H1 (cell line): ENCODE measurements around the gene NANOGP8. TPM values are rescaled to one million over a fixed set of nuclear protein-coding genes. Genes with fewer than 3 reads are reported as not detected.
A peak's percentile ranks its signal among the peaks of the same experiment; 100 is the strongest.

Source experiments
- CTCF ChIA-PET: fragments of 300-600 bp; sonication (Branson Sonifier 250); formaldehyde crosslinking; loops from one replicate; lab custom pipeline; 2021; ENCODE audit not compliant: partially characterized antibody; lab: Charles Lee
- POLR2A ChIA-PET: fragments of 300-600 bp; sonication (Branson Sonifier 250); formaldehyde crosslinking; loops from one replicate; lab custom pipeline; 2021; ENCODE audit warnings: inconsistent platforms; ENCODE audit not compliant: partially characterized antibody; lab: Charles Lee
- DNase-seq, 2 experiments: peaks; one replicate each; pipeline versions ENCODE4 v3.0.0 to v3.0.0-alpha.2; 2010 to 2022; ENCODE audit warnings: low spot score in 2 of 2, low read depth in 1 of 2, mixed read lengths in 1 of 2
- FAIRE-seq: peaks from 2 replicates; lab custom pipeline; 2011; peaks lifted over from hg19 to GRCh38; lab: Jason Lieb, UNC
- H2AFZ ChIP-seq: 2 replicates; pipeline ENCODE4 v1.8.1; 2012; ENCODE audit warnings: low read length, inconsistent platforms
- H2AK5ac ChIP-seq: 2 replicates; pipeline ENCODE4 v1.6.1; 2013; ENCODE audit warnings: low read depth, low read length
- H2BK120ac ChIP-seq: replicated peaks from 2 replicates; pipeline ENCODE3; 2013; ENCODE audit warnings: low read depth, low read length, inconsistent platforms
- H2BK12ac ChIP-seq: 2 replicates; pipeline ENCODE4 v1.6.1; 2013; ENCODE audit warnings: low read depth, low read length
- H2BK15ac ChIP-seq: 2 replicates; pipeline ENCODE4 v1.6.1; 2013; ENCODE audit warnings: low read length
- H2BK20ac ChIP-seq: 2 replicates; pipeline ENCODE4 v1.6.1; 2013; ENCODE audit warnings: low read length
- H2BK5ac ChIP-seq: 2 replicates; pipeline ENCODE4 v1.6.1; 2013; ENCODE audit warnings: low read depth, low read length
- H3K14ac ChIP-seq: 2 replicates; pipeline ENCODE4 v1.6.1; 2013; ENCODE audit warnings: inconsistent platforms; ENCODE audit not compliant: insufficient read length
- H3K18ac ChIP-seq: 2 replicates; pipeline ENCODE4 v1.6.1; 2013; ENCODE audit warnings: low read length; ENCODE audit errors: extremely low read depth
- H3K23ac ChIP-seq: 2 replicates; pipeline ENCODE4 v1.6.1; 2013; ENCODE audit warnings: inconsistent platforms; ENCODE audit not compliant: insufficient read length
- H3K23me2 ChIP-seq: 2 replicates; pipeline ENCODE4 v1.6.1; 2013; ENCODE audit warnings: low read depth, low read length
- H3K27ac ChIP-seq: 2 replicates; pipeline ENCODE4 v1.6.1; 2011; ENCODE audit warnings: low read depth, low read length, inconsistent platforms
- H3K27me3 ChIP-seq, 4 experiments: replicated peaks in 1 of 4; 1 replicate in 1 of 4; 2 replicates in 3 of 4; pipeline versions ENCODE4 v1.6.1 to v1.8.1; 2011 to 2013; ENCODE audit warnings: low read length in 3 of 4, mild to moderate bottlenecking in 3 of 4, inconsistent platforms in 2 of 4, mixed read lengths in 2 of 4, moderate library complexity in 1 of 4; ENCODE audit not compliant: control insufficient read depth in 3 of 4, insufficient read depth in 3 of 4; ENCODE audit errors: extremely low read depth in 1 of 4
- H3K36me3 ChIP-seq, 4 experiments: 2 replicates each; pipeline versions ENCODE4 v1.6.1 to v1.8.1; 2011 to 2013; ENCODE audit warnings: mild to moderate bottlenecking in 4 of 4, low read length in 3 of 4, moderate library complexity in 2 of 4, control low read depth in 1 of 4, inconsistent platforms in 1 of 4; ENCODE audit not compliant: insufficient read depth in 4 of 4, control insufficient read depth in 2 of 4
- H3K4ac ChIP-seq: replicated peaks from 2 replicates; pipeline ENCODE3; 2013; ENCODE audit warnings: low read length, low read depth, mixed read lengths, inconsistent platforms; ENCODE audit not compliant: insufficient read length
- H3K4me1 ChIP-seq, 4 experiments: replicated peaks in 1 of 4; 1 replicate in 1 of 4; 2 replicates in 3 of 4; pipeline versions ENCODE4 v1.6.1 to v1.8.1; 2011 to 2013; ENCODE audit warnings: low read length in 3 of 4, inconsistent platforms in 2 of 4, mixed read lengths in 1 of 4; ENCODE audit not compliant: insufficient read depth in 4 of 4, control insufficient read depth in 3 of 4
- H3K4me2 ChIP-seq, 2 experiments: 2 replicates each; pipeline versions ENCODE4 v1.6.1 to v1.8.1; 2011 to 2013; ENCODE audit warnings: low read depth in 2 of 2, low read length in 2 of 2, control low read depth in 1 of 2, inconsistent platforms in 1 of 2, mild to moderate bottlenecking in 1 of 2; ENCODE audit not compliant: insufficient read depth in 1 of 2
- H3K4me3 ChIP-seq, 4 experiments: fragments of 200-600, 300-600 bp in 1 of 4; sonication (generic), shearing (Covaris generic), sonication (Bioruptor Twin) in 1 of 4; 2 replicates each; pipeline versions ENCODE4 v1.5.1 to v1.8.1; 2011 to 2016; ENCODE audit warnings: low read length in 4 of 4, low read depth in 3 of 4, control low read depth in 2 of 4, inconsistent platforms in 2 of 4, mild to moderate bottlenecking in 2 of 4, mixed read lengths in 1 of 4, moderate library complexity in 1 of 4; ENCODE audit not compliant: insufficient read depth in 2 of 4; ENCODE audit errors: extremely low read depth in 1 of 4
- H3K56ac ChIP-seq: replicated peaks from 2 replicates; pipeline ENCODE3; 2013; ENCODE audit warnings: low read depth, mild to moderate bottlenecking, mixed read lengths, low read length, inconsistent platforms; ENCODE audit not compliant: insufficient read length
- H3K79me1 ChIP-seq: 2 replicates; pipeline ENCODE4 v1.6.1; 2013; ENCODE audit warnings: low read depth, low read length, control low read depth
- H3K79me2 ChIP-seq, 2 experiments: 2 replicates each; pipeline versions ENCODE4 v1.6.1 to v1.8.1; 2012 to 2013; ENCODE audit warnings: low read length in 2 of 2, mild to moderate bottlenecking in 2 of 2, inconsistent platforms in 1 of 2; ENCODE audit not compliant: insufficient read depth in 2 of 2, control insufficient read depth in 1 of 2
- H3K9ac ChIP-seq, 4 experiments: replicated peaks in 1 of 4; 1 replicate in 1 of 4; 2 replicates in 3 of 4; pipeline versions ENCODE4 v1.6.1 to v1.8.1; 2011 to 2013; ENCODE audit warnings: low read depth in 3 of 4, low read length in 3 of 4, control low read depth in 2 of 4, mild to moderate bottlenecking in 2 of 4, moderate library complexity in 2 of 4, inconsistent platforms in 1 of 4; ENCODE audit errors: extremely low read depth in 1 of 4
- H3K9me3 ChIP-seq, 2 experiments: 2 replicates each; pipeline versions ENCODE4 v1.6.1 to v1.8.1; 2012 to 2013; ENCODE audit warnings: mild to moderate bottlenecking in 2 of 2, moderate library complexity in 2 of 2, control low read depth in 1 of 2, inconsistent platforms in 1 of 2, low read depth in 1 of 2, low read length in 1 of 2, mixed read lengths in 1 of 2; ENCODE audit not compliant: insufficient read depth in 2 of 2
- H4K20me1 ChIP-seq, 2 experiments: replicated peaks in 1 of 2; 2 replicates each; pipeline versions ENCODE3 to v1.8.1; 2011 to 2013; ENCODE audit warnings: inconsistent platforms in 2 of 2, low read length in 2 of 2, mild to moderate bottlenecking in 1 of 2; ENCODE audit not compliant: insufficient read depth in 2 of 2, control insufficient read depth in 1 of 2
- H4K5ac ChIP-seq: 2 replicates; pipeline ENCODE4 v1.6.1; 2013; ENCODE audit warnings: low read length, low read depth, mixed read lengths, inconsistent platforms; ENCODE audit not compliant: insufficient read length
- H4K8ac ChIP-seq: 2 replicates; pipeline ENCODE4 v1.8.0; 2013; ENCODE audit warnings: mild to moderate bottlenecking, moderate library complexity, low read length, inconsistent platforms; ENCODE audit not compliant: insufficient read depth; ENCODE audit errors: extremely low read depth
- H4K91ac ChIP-seq: replicated peaks from 2 replicates; pipeline ENCODE3; 2013; ENCODE audit warnings: low read length, mixed read lengths, inconsistent platforms; ENCODE audit not compliant: insufficient read length
- ATF3 ChIP-seq: IDR thresholded peaks from 2 replicates; pipeline ENCODE4 v1.6.1; 2011; ENCODE audit warnings: low read depth, mild to moderate bottlenecking, low read length; ENCODE audit not compliant: insufficient read depth
- CBX8 ChIP-seq: fragments of 300-800, 300-1000 bp; sonication (generic); IDR thresholded peaks from 2 replicates; pipeline ENCODE4 v1.7.1; 2016; ENCODE audit warnings: low read depth, low read length, borderline replicate concordance
- GTF2F1 ChIP-seq: IDR thresholded peaks from 2 replicates; pipeline ENCODE4 v1.6.1; 2012; ENCODE audit warnings: low read depth, low read length, improper control_type of control experiment, borderline replicate concordance
- HDAC2 ChIP-seq, 2 experiments: fragments of 300-600 bp in 1 of 2; sonication (generic) in 1 of 2; IDR thresholded peaks; 2 replicates each; pipeline ENCODE4 v1.6.1; 2011 to 2012; ENCODE audit warnings: low read depth in 2 of 2, low read length in 2 of 2, mild to moderate bottlenecking in 2 of 2, moderate library complexity in 2 of 2, borderline replicate concordance in 1 of 2, inconsistent platforms in 1 of 2
- HDAC6 ChIP-seq: IDR thresholded peaks from one replicate; pipeline ENCODE4 v1.7.1; 2012; ENCODE audit warnings: low read depth, mild to moderate bottlenecking, inconsistent platforms, low read length, moderate library complexity
- JUN ChIP-seq: IDR thresholded peaks from 2 replicates; pipeline ENCODE4 v1.6.1; 2011; ENCODE audit warnings: low read depth, mild to moderate bottlenecking, improper control_type of control experiment, low read length
- RBBP5 ChIP-seq: IDR thresholded peaks from 2 replicates; pipeline ENCODE4 v1.7.1; 2012; ENCODE audit warnings: low read depth, mild to moderate bottlenecking, inconsistent platforms, low read length, moderate library complexity, borderline replicate concordance
- SAP30 ChIP-seq: fragments of 300-600 bp; sonication (generic); IDR thresholded peaks from 2 replicates; pipeline ENCODE4 v1.7.1; 2012; ENCODE audit warnings: low read length, moderate library complexity, mild to moderate bottlenecking, inconsistent platforms; ENCODE audit not compliant: insufficient read depth, insufficient replicate concordance
- SP4 ChIP-seq: IDR thresholded peaks from 2 replicates; pipeline ENCODE4 v1.6.1; 2012; ENCODE audit warnings: low read length, inconsistent platforms
- SUZ12 ChIP-seq: fragments of 200-600 bp; sonication (generic); IDR thresholded peaks from 2 replicates; pipeline ENCODE4 v1.6.1; 2012; ENCODE audit warnings: mild to moderate bottlenecking, inconsistent platforms, low read length, moderate library complexity, mixed read lengths
- TBP ChIP-seq: IDR thresholded peaks from 2 replicates; pipeline ENCODE4 v1.6.1; 2011; ENCODE audit warnings: low read depth, low read length, improper control_type of control experiment
- TCF12 ChIP-seq: IDR thresholded peaks from 2 replicates; pipeline ENCODE4 v1.6.1; 2011; ENCODE audit warnings: low read depth, mild to moderate bottlenecking, low read length
- ZNF274 ChIP-seq: IDR thresholded peaks from 2 replicates; pipeline ENCODE4 v1.7.0; 2012; ENCODE audit warnings: low read length, borderline replicate concordance; ENCODE audit errors: extremely low read depth
- WGBS, 2 experiments: shearing (Covaris generic) in 1 of 2; methylation state at CpG; one replicate each; pipeline versions ENCODE4 v1.1.6 to v1.1.7; 2013 to 2015; ENCODE audit warnings: low lambda C conversion rate in 2 of 2, mixed read lengths in 2 of 2, inconsistent platforms in 1 of 2, low coverage in 1 of 2, missing lambda C conversion rate in 1 of 2; ENCODE audit not compliant: insufficient replicate concordance in 2 of 2, insufficient coverage in 1 of 2, insufficient read length in 1 of 2; ENCODE audit errors: extremely low coverage in 1 of 2, missing lambda C conversion rate in 1 of 2; 5-methylcytosine and 5-hydroxymethylcytosine counted together
- polyA plus RNA-seq, 7 experiments: library from polyadenylated mRNA; depleted of rRNA in 3 of 7; stranded (reverse) in 5 of 7; unstranded in 2 of 7; fragments of >200 nt in 5 of 7; fragments of 200-250 nt in 2 of 7; gene quantifications; 1 replicate in 5 of 7; 2 replicates in 1 of 7; 4 replicates in 1 of 7; pipeline versions ENCODE4 v1.2.1 to v1.2.3, GENCODE V29; 2011 to 2013; ENCODE audit warnings: missing spikeins in 2 of 7, mixed read lengths in 2 of 7
- total RNA-seq: library from RNA; stranded (reverse); fragmentation: NEBNext Ultra II Directional; extraction: Animal tissue kit (Norgen Biotek cat#: 25700); gene quantifications from 2 replicates; pipeline ENCODE4 v1.2.1, GENCODE V29; 2021

The NANOGP8 gene
- total and polyA plus RNA-seq, 2 of the 8 experiments (the other 6 are each of a cell fraction or from before 2014, with no cell fraction given), result 23.3 to 40.6 TPM

GRCh38 chr15:35066094-35066493 is 19.0 kb downstream of the NANOGP8 start:
- H2BK120ac ChIP-seq, result peak overlapping the region; percentile 28
- CTCF ChIA-PET, result interaction anchor here (0.6 kb wide), 1 partner anchor 121 kb away, joined by 3 read pairs; no protein-coding TSS in a partner anchor
- no peak overlapping the region for H4K8ac ChIP-seq
- H3K23me2 ChIP-seq, result no peaks in the 10 kb centered on the region
- FAIRE-seq, result no peak
- no peaks in the 10 kb centered on the region for H3K79me2 ChIP-seq
- H3K27ac ChIP-seq, result no peak overlapping the region
- H3K18ac ChIP-seq, result peak overlapping the region; percentile 43; the same call in 1 of the 2 replicates
- H3K36me3 ChIP-seq, result no peaks in the 10 kb centered on the region
- no peak overlapping the region for H3K4me3 ChIP-seq
- H3K27me3 ChIP-seq, result no peaks in the 10 kb centered on the region
- no peak overlapping the region; the same call in 1 of the 2 replicates for H2AK5ac ChIP-seq
- H2AFZ ChIP-seq, result no peak overlapping the region
- H2BK5ac ChIP-seq, result no peak overlapping the region
- no peaks in the 10 kb centered on the region; a peak in 1 of 4 replicates for H3K9me3 ChIP-seq
- H3K9ac ChIP-seq, result no peak overlapping the region
- H4K20me1 ChIP-seq, result no peaks in the 10 kb centered on the region
- no peak overlapping the region for H3K14ac ChIP-seq
- H3K79me1 ChIP-seq, result no peaks in the 10 kb centered on the region
- DNase-seq, result no peak
- H3K4me2 ChIP-seq, result no peak overlapping the region
- no peak overlapping the region for H4K91ac ChIP-seq
- H2BK12ac ChIP-seq, result no peak overlapping the region
- no peak overlapping the region for H2BK15ac ChIP-seq
- no peak overlapping the region for H3K23ac ChIP-seq
- H3K4me1 ChIP-seq, result peaks cover 3 to 17% (median 10%) of the 10 kb centered on the region in 4 experiments; a peak in 5 of 7 replicates
- H2BK20ac ChIP-seq, result 0 out of 2 replicates have a peak overlapping the region, but pooled peaks have one; percentile 40
- no peak overlapping the region for H4K5ac ChIP-seq
- no peak overlapping the region for H3K56ac ChIP-seq
- 94% methylated on average over 4 of the region's 4 CpGs; no CpG with 5 or more reads in 1 of the 2 experiments for WGBS, 2 experiments
- POLR2A ChIA-PET, result no interaction called here
- H3K4ac ChIP-seq, result no peak overlapping the region
- TF ChIP-seq CBX8 (no peak), HDAC6 (no peak), HDAC2 (IDR thresholded peaks at IDR 0.05; ENCODE audit: borderline replicate concordance in 1 of 2, low read depth in 2 of 2, low read length in 2 of 2) (no peak), SP4 (no peak), SAP30 (no peak), TBP (no peak), JUN (no peak), ATF3 (no peak), ZNF274 (no peak), RBBP5 (no peak), GTF2F1 (no peak), SUZ12 (no peak), TCF12 (no peak)
